ENCODE results near the gene ROBO2.

ROBO2 gene

DNA sequence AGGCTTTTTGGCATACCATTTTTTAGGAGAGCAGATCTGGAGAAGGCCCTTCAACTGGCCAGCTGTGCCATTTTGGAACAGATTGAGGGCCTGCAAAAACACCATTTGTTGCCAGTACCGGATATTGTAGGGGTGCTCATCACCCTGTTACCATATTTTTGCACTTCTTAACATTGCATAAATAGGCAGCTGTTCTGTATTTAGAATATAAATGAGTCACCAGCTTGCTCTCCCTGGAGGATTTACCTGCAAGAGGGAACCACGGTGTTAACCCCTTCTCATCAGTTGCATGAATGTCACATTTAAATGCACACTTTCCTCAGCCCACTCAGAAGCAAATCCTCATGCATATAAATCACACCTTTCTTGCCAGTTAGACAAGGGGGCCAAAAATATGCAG, 435.6 kb downstream of the ROBO2 start:
- Mint-ChIP-seq H3K36me3 (ENCODE audit: low read depth) (no peaks in the 10 kb centered on the region), H3K27me3 (no peaks in the 10 kb centered on the region), H3K9me3 (peaks cover 8% of the 10 kb centered on the region), H3K4me3 (no peak overlapping the region), H3K4me1 (ENCODE audit: low read depth) (no peaks in the 10 kb centered on the region), H3K27ac (no peak overlapping the region)

DNA sequence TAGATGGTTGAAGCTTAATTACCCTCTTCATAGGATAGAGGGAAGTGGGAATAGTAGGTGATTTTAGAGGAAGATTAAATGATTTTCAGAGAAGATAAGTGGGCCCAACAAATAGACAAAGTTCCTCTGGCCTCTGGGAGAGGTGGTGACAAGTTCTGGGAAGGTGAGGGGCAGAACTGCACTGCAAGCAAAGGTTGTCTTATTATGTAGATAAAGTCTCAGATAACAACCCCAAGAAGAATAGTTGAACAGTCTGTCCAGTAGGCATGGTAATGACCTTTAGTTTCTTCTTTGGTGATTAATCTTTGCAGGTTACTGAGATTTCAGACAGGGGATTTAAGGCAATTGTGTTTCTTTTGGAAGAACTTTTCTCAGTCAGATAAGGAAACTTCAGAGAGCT, 439.1 kb downstream of the ROBO2 start:
- H3K27me3 Mint-ChIP-seq: no peaks in the 10 kb centered on the region
- peaks cover under 1% of the 10 kb centered on the region for H3K9me3 Mint-ChIP-seq
- no peak overlapping the region for H3K27ac Mint-ChIP-seq
- H3K4me3 Mint-ChIP-seq: no peak overlapping the region
- H3K36me3 Mint-ChIP-seq (ENCODE audit: low read depth): no peaks in the 10 kb centered on the region
- H3K4me1 Mint-ChIP-seq (ENCODE audit: low read depth): no peaks in the 10 kb centered on the region

DNA sequence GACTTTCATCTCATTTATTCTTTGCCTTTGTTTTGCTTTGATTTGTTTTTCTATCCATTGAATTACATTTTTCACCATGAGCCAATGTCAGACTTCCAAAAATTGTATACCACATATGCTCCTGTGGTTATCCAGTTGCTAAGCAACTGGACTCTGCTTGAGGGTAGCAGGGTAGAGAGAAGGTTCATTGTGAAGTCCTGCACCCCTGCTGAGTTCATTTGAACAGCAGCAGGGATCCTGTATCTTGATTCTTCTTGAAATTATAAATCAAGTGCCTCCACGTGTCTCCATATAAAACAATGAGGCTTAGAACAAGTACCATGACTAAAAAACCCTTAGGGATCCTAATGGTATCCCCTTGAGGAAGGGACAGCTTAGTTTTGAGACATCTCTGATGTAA, 449.3 kb downstream of the ROBO2 start:
- no peaks in the 10 kb centered on the region for H3K4me1 Mint-ChIP-seq (ENCODE audit: low read depth)
- peaks cover 16% of the 10 kb centered on the region for H3K9me3 Mint-ChIP-seq
- no peak overlapping the region for H3K4me3 Mint-ChIP-seq
- no peak overlapping the region for H3K27ac Mint-ChIP-seq
- H3K36me3 Mint-ChIP-seq (ENCODE audit: low read depth): no peaks in the 10 kb centered on the region
- H3K27me3 Mint-ChIP-seq: no peaks in the 10 kb centered on the region

DNA sequence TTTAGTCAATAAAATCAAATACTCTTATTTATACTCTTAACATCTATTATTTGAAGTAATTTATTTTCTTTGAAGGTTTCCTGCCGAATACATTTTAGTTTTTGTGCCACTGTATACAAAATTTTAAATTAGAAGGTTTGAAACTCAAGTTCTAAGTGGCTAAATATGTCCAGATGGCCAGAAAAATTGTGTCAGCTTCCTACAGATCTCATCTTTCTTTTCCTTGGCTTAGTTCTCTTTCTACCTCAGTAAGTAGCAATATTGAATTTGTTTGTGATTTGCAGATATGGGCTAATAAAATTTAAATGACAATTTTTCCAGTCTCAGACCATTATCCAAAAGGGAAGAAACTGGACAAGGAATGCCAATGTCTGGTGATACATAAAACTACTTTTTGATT, 452.1 kb downstream of the ROBO2 start:
- H3K9me3 Mint-ChIP-seq: peaks cover 7% of the 10 kb centered on the region
- H3K27ac Mint-ChIP-seq: no peak overlapping the region
- H3K36me3 Mint-ChIP-seq (ENCODE audit: low read depth): no peaks in the 10 kb centered on the region
- no peaks in the 10 kb centered on the region for H3K27me3 Mint-ChIP-seq
- no peaks in the 10 kb centered on the region for H3K4me1 Mint-ChIP-seq (ENCODE audit: low read depth)
- H3K4me3 Mint-ChIP-seq: no peak overlapping the region

DNA sequence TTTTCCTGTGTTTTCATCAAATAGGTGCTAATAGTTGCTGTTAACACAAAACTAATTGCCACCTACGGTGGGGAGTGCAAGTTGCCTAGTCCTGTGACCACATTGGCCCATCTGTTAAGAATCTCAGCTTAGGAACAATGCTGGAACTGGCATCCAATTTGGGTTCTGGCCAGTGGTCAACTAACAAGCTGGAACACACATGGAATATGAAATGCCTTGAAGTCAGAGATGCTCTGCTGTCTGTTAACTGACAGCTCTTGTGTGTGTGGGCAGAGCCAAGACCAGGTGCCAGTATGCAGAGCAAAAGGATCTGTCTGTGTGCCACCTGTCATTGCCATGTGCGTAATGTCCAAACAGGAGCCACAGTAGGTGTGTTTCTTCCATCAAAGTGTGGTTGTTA, 460.8 kb downstream of the ROBO2 start:
- Mint-ChIP-seq H3K36me3 (ENCODE audit: low read depth) (no peaks in the 10 kb centered on the region), H3K9me3 (no peaks in the 10 kb centered on the region), H3K27me3 (no peaks in the 10 kb centered on the region), H3K4me1 (ENCODE audit: low read depth) (no peaks in the 10 kb centered on the region), H3K27ac (no peak overlapping the region), H3K4me3 (no peak overlapping the region)

DNA sequence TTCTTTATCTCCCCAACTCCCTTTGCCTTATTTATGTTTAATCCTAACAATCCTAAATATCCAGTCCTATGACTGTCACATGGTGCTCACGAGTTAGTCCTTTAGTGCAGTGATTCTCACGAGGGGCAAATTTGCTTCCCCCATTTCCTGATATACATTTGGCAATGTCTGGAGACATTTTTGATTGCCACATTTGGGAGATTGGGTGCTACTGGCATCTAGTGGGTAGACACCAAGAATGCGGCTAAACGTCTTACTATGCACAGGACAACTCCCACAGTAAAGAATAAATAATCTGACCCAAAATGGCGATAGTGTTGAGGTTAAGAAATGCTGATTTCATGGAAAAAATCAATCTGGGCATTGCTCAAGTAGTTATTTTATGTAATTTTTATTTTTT, 466.5 kb downstream of the ROBO2 start:
- Mint-ChIP-seq H3K27me3 (no peaks in the 10 kb centered on the region), H3K36me3 (ENCODE audit: low read depth) (no peaks in the 10 kb centered on the region), H3K27ac (no peak overlapping the region), H3K4me3 (no peak overlapping the region), H3K9me3 (peaks cover 8% of the 10 kb centered on the region), H3K4me1 (ENCODE audit: low read depth) (no peaks in the 10 kb centered on the region)

DNA sequence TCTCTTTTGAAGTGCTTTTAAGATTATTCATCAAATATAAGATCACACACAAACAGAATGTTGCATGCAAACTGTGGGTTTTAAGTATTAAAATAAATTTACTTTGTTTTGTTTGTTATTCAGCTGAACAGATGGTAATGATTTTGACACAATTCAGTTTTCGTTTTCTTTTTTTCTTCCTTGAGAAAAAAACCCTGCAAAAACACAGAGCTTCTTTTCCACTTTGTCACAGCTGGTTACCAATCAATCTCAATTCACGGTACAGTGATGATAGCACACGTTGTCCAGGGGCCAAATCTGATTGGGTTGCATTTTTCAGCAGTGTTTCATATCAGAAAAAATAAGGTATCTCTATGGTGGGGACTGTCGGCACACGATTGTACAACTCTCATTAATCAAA, 473.6 kb downstream of the ROBO2 start:
- H3K9me3 Mint-ChIP-seq: peaks cover 12% of the 10 kb centered on the region
- H3K27me3 Mint-ChIP-seq: no peaks in the 10 kb centered on the region

DNA sequence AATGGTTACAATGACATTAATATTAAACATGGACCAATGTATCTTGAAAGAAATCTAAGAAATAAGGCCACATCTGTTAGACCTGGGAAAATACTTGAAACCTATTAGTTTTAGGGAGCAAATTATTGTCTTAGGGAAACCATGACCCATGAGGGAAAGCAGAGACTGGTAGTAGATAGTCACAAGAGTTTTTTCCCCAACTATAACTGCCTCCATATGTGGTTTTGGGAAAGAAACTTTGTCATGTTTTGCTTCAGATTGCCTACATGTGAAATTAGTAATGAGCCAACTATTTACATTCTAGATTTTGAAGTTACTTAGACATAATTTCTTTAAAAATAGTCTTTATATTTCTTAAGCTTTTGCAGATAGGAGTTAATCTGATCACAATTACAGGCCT, 474.9 kb downstream of the ROBO2 start:
- H3K27ac Mint-ChIP-seq: no peak overlapping the region
- no peaks in the 10 kb centered on the region for H3K36me3 Mint-ChIP-seq (ENCODE audit: low read depth)
- H3K27me3 Mint-ChIP-seq: no peaks in the 10 kb centered on the region
- H3K4me1 Mint-ChIP-seq (ENCODE audit: low read depth): no peaks in the 10 kb centered on the region
- H3K4me3 Mint-ChIP-seq: no peak overlapping the region
- peaks cover 16% of the 10 kb centered on the region for H3K9me3 Mint-ChIP-seq

More for the DNA sequence above, 473.6 kb downstream of the ROBO2 start:
- no peak overlapping the region for H3K4me3 Mint-ChIP-seq
- H3K27ac Mint-ChIP-seq: no peak overlapping the region
- no peaks in the 10 kb centered on the region for H3K36me3 Mint-ChIP-seq (ENCODE audit: low read depth)
- no peaks in the 10 kb centered on the region for H3K4me1 Mint-ChIP-seq (ENCODE audit: low read depth)

DNA sequence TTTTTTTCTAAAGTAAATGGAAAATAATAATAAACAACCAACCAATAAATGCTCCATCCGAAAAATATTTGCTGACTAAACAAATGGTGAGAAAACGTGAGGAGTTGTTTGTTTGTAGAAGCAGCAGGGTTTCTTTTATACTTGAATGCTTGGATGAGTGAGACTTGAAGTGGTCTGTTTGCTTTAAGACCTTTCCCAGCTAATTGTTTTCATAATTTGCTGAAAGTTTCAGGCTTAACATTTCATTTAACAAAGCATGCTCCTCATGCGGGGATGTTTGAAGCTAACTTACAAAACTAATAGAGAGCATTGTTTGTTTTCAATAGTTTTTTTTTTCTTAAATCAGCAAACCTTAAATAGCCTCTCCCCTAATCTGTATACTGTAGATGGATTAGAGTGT, 484.6 kb downstream of the ROBO2 start:
- H3K9me3 Mint-ChIP-seq: peaks cover 11% of the 10 kb centered on the region
- H3K4me1 Mint-ChIP-seq (ENCODE audit: low read depth): no peaks in the 10 kb centered on the region
- no peak overlapping the region for H3K4me3 Mint-ChIP-seq
- H3K27me3 Mint-ChIP-seq: no peaks in the 10 kb centered on the region
- no peak overlapping the region for H3K27ac Mint-ChIP-seq
- no peaks in the 10 kb centered on the region for H3K36me3 Mint-ChIP-seq (ENCODE audit: low read depth)

DNA sequence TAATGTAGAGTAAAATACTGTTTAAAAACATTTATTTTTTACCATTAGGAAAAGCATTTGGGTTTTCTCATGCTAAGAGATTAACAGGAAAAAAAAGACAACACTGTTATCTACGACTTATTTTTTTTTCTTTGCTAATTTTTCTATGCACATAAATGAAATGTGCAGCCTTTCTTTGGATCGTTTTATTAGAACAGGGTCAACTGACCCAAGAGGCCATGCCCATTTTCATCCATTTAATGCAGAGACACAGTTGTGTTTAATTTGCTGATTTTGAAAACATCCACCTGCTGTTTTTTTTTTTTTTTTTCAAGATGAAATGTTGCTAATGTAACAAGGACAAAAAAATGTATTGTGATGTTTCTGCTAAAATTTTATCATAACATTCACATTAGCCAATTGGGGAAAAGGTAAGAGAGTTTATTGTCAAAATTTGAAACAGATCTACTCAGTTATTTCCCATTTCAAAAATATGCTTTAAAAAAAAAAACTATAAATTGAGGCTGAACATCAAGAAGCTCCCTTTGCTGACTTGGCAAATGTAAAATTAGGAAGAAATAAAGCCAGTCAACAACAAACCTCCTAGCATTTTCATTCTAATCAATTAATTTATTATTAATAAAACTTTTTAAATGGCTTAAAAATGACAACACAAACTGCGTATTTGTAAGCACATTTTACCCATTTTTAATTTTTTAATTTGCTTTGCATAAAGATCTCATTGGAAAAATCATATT, 485.2 kb downstream of the ROBO2 start:
- H3K4me3 Mint-ChIP-seq: no peak overlapping the region
- no peaks in the 10 kb centered on the region for H3K4me1 Mint-ChIP-seq (ENCODE audit: low read depth)
- no peaks in the 10 kb centered on the region for H3K36me3 Mint-ChIP-seq (ENCODE audit: low read depth)
- peaks cover 7% of the 10 kb centered on the region for H3K9me3 Mint-ChIP-seq
- H3K27me3 Mint-ChIP-seq: no peaks in the 10 kb centered on the region
- H3K27ac Mint-ChIP-seq: no peak overlapping the region

DNA sequence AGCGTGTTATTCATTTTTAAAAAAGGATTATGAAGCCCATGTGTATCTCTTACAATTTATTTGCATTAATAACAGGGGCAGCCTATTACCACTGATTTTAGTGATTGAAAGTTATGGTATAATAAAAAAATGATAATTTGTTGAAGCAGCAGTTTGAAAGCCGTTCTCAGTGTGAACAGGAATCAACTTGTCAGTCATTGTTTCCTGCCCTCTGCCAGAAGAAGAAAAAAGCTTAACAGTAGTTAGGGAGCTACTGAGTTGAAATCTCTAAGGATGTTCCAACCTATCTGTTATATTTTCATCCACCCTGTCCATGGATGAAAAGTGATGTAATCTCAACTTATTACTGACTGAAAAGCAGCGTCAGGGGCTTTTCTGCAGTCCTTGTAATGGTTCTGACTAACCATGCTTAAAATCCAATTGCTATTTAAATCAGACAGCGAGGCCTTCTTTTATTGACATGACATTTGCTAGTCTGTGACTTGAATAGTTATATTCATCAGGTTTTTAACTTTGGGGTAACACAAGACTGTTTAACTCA, 486.7 kb downstream of the ROBO2 start:
- H3K4me3 Mint-ChIP-seq: no peak overlapping the region

DNA sequence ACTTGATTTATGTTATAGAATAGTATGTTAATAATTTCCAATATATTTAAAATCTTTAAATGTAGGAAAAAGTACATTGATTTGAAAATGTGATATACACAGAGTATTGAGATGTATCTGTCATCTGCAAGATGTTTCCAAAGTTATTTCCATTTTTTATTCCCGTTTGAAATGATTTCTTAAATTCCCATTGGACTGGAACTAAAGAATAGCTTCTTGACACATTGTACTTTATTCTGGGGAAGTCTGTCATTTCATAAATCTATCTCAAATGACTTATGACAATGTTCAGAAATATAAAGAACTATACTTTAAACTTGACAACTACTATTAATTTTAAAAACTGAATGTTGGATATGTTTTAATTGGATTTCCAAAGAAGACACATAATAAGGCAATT, 489.6 kb downstream of the ROBO2 start:
- Mint-ChIP-seq H3K4me1 (ENCODE audit: low read depth) (no peaks in the 10 kb centered on the region), H3K36me3 (ENCODE audit: low read depth) (no peaks in the 10 kb centered on the region), H3K27ac (no peak overlapping the region), H3K4me3 (no peak overlapping the region), H3K9me3 (peaks cover 18% of the 10 kb centered on the region), H3K27me3 (no peaks in the 10 kb centered on the region)

More for the DNA sequence above, 486.7 kb downstream of the ROBO2 start:
- Mint-ChIP-seq H3K36me3 (ENCODE audit: low read depth) (no peaks in the 10 kb centered on the region), H3K4me1 (ENCODE audit: low read depth) (no peaks in the 10 kb centered on the region), H3K27me3 (no peaks in the 10 kb centered on the region), H3K9me3 (peaks cover 9% of the 10 kb centered on the region), H3K27ac (no peak overlapping the region)

DNA sequence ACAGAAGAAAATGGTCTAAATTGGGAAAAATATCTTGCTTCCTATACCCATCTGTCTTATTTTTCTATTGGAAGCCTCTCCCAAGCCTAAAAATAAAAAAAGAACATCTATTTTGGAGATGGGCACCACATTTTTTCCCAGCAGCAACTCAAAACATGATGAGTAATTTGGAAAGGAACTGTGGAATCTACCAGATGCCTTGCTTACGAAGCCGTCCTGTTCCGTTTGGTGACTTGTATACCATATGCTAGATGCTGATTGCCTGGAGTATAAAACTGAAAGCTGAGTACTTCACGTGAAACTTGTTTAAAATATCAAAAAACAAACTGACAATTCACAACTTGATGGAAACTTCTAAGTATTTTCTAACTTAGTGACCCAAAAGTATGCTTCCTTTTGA, 491.0 kb downstream of the ROBO2 start:
- H3K9me3 Mint-ChIP-seq: peaks cover 15% of the 10 kb centered on the region
- H3K27ac Mint-ChIP-seq: no peak overlapping the region
- no peaks in the 10 kb centered on the region for H3K4me1 Mint-ChIP-seq (ENCODE audit: low read depth)
- no peak overlapping the region for H3K4me3 Mint-ChIP-seq
- no peaks in the 10 kb centered on the region for H3K36me3 Mint-ChIP-seq (ENCODE audit: low read depth)
- no peaks in the 10 kb centered on the region for H3K27me3 Mint-ChIP-seq

DNA sequence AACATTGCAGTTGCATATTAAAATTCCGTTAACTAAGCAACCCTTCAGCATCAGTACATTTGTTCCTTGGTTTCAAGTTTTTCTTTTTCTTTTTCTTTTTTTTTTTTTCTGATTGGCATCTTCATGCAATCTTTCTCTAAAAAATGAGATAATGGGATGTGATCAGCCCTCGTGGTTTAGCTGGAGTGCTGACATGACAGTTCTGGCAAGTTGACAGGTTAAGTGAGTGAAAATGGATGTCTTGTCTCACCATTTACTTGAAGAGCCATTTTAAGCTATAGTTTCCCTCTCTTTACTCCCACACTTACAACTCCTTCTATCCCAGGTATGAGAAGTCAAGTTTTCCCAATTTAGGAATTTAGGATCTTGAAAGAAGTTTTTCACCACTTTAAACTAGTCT, 495.2 kb downstream of the ROBO2 start:
- Mint-ChIP-seq H3K27me3 (no peaks in the 10 kb centered on the region), H3K27ac (no peak overlapping the region)

DNA sequence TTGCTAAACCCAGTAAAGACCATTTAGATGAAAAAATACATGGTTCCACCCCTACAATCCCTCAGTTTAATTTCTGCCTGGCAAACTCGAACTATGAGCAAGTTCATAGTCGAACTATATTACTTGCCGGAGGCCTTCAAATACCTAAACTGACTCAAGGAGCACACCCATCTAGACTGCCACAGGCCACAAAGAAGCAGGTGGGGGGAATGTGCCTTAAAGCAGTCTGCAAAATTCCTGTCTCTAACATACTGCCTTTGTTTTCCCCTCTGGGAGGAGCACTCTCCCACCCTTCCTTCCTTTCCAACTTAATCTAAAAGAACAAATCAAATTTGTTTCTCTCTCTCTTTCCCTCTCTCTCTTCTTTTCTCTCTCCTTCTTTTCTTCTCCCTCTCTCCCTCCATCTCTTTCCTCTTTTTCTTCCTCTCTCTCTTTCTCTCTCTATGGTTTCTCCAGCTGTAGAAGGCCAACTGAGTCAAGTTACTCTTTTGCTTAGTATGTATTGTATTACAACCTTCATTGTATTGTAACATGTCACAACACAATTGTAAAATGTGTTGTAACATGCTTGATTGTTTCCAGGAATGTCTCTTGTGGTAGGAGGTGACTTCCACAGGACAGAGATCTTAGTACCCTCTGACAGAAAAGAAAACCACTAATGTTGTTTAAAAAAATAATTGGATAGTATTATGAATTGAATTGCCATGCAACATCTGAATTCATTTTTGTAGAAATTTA, 496.3 kb downstream of the ROBO2 start:
- H3K27me3 Mint-ChIP-seq: no peaks in the 10 kb centered on the region
- peaks cover 16% of the 10 kb centered on the region for H3K9me3 Mint-ChIP-seq
- H3K4me1 Mint-ChIP-seq (ENCODE audit: low read depth): no peaks in the 10 kb centered on the region
- H3K4me3 Mint-ChIP-seq: no peak overlapping the region
- H3K27ac Mint-ChIP-seq: no peak overlapping the region
- H3K36me3 Mint-ChIP-seq (ENCODE audit: low read depth): no peaks in the 10 kb centered on the region

More for the DNA sequence above, 495.2 kb downstream of the ROBO2 start:
- H3K36me3 Mint-ChIP-seq (ENCODE audit: low read depth): no peaks in the 10 kb centered on the region
- H3K4me1 Mint-ChIP-seq (ENCODE audit: low read depth): no peaks in the 10 kb centered on the region
- no peak overlapping the region for H3K4me3 Mint-ChIP-seq
- H3K9me3 Mint-ChIP-seq: peaks cover 19% of the 10 kb centered on the region
